K562 (cell line): ENCODE results near the gene POLR3GL. TPM values are rescaled to one million over a fixed set of nuclear protein-coding genes. Genes with fewer than 3 reads are reported as not detected.

Experiments used
- CBX1 ChIP-seq: sonication (generic); IDR thresholded peaks from 2 replicates; pipeline ENCODE4 v1.6.1; 2016; ENCODE audit warnings: antibody characterized with exemption, low read depth, mild to moderate bottlenecking
- CC2D1A ChIP-seq: fragments of 450-650 bp; IDR thresholded peaks from 2 replicates; pipeline ENCODE4 v1.6.1; 2017; ENCODE audit warnings: mild to moderate bottlenecking
- CEBPB ChIP-seq: fragments of 450-650 bp; IDR thresholded peaks from 2 replicates; pipeline ENCODE4 v1.6.1; 2016; ENCODE audit warnings: missing genetic modification characterization, missing compliant biosample characterization
- ETS2 ChIP-seq: IDR thresholded peaks from 2 replicates; pipeline ENCODE4 v1.6.1; 2016; ENCODE audit warnings: borderline replicate concordance, missing genetic modification characterization, mild to moderate bottlenecking, moderate library complexity, missing compliant biosample characterization; ENCODE audit not compliant: poor library complexity, severe bottlenecking
- GTF2A2 ChIP-seq: IDR thresholded peaks from 2 replicates; pipeline ENCODE4 v1.6.1; 2016; ENCODE audit warnings: mild to moderate bottlenecking, missing genetic modification characterization, missing compliant biosample characterization
- ILF3 ChIP-seq: fragments of 450-650 bp; IDR thresholded peaks from 2 replicates; pipeline ENCODE4 v1.6.1; 2018; ENCODE audit warnings: antibody characterized with exemption, mild to moderate bottlenecking, moderate library complexity, borderline replicate concordance
- KLF6 ChIP-seq: fragments of 250-450 bp; sonication (Bioruptor Pico); IDR thresholded peaks from 2 replicates; pipeline ENCODE4 v1.4.0; 2020; ENCODE audit warnings: mild to moderate bottlenecking, moderate library complexity, borderline replicate concordance
- MAFF ChIP-seq: IDR thresholded peaks from 2 replicates; pipeline ENCODE4 v1.6.1; 2012; ENCODE audit warnings: low read length, improper control_type of control experiment
- MECOM ChIP-seq: fragments of 250-450 bp; sonication (Bioruptor Pico); IDR thresholded peaks from 2 replicates; pipeline ENCODE4 v1.8.0; 2022; ENCODE audit warnings: inconsistent platforms
- MXI1 ChIP-seq: IDR thresholded peaks from 2 replicates; pipeline ENCODE4 v1.6.1; 2011; ENCODE audit warnings: low read depth, mild to moderate bottlenecking, improper control_type of control experiment, low read length
- MYC ChIP-seq, 2 experiments: fragments of 250-450 bp in 1 of 2; sonication (Bioruptor Pico) in 1 of 2; IDR thresholded peaks; 2 replicates each; pipeline versions ENCODE4 v1.5.1 to v1.6.1; 2012 to 2021; ENCODE audit warnings: low read depth in 2 of 2, borderline replicate concordance in 1 of 2, improper control_type of control experiment in 1 of 2, low read length in 1 of 2, mild to moderate bottlenecking in 1 of 2, moderate library complexity in 1 of 2
- NCOA2 ChIP-seq, 2 experiments: fragments of 450-650 bp; IDR thresholded peaks; 2 replicates each; pipeline ENCODE4 v1.6.1; 2018; ENCODE audit warnings: mild to moderate bottlenecking in 2 of 2, moderate library complexity in 1 of 2; ENCODE audit not compliant: partially characterized antibody in 2 of 2
- NCOA4 ChIP-seq: fragments of 450-650 bp; IDR thresholded peaks from 2 replicates; pipeline ENCODE4 v1.6.1; 2018; ENCODE audit warnings: mild to moderate bottlenecking; ENCODE audit not compliant: partially characterized antibody
- NFRKB ChIP-seq: fragments of 450-650 bp; IDR thresholded peaks from 2 replicates; pipeline ENCODE4 v1.6.1; 2016; ENCODE audit warnings: low read depth
- RAD21 ChIP-seq, 2 experiments: fragments of 250-450 bp in 1 of 2; fragments of 450-650 bp in 1 of 2; sonication (Bioruptor Pico) in 1 of 2; formaldehyde crosslinking in 1 of 2; IDR thresholded peaks in 1 of 2; conservative IDR thresholded peaks in 1 of 2; 2 replicates each; pipeline versions ENCODE4 v1.4.0 to v1.8.0; 2020 to 2022; ENCODE audit warnings: mild to moderate bottlenecking in 2 of 2, moderate library complexity in 1 of 2
- RCOR1 ChIP-seq, 2 experiments: IDR thresholded peaks; 2 replicates each; pipeline ENCODE4 v1.6.1; 2012; ENCODE audit warnings: low read depth in 2 of 2, low read length in 2 of 2, borderline replicate concordance in 1 of 2, improper control_type of control experiment in 1 of 2
- SMARCE1 ChIP-seq: fragments of 450-650 bp; IDR thresholded peaks from 2 replicates; pipeline ENCODE4 v1.7.1; 2016; ENCODE audit warnings: mild to moderate bottlenecking
- SRSF3 ChIP-seq: fragments of 200-400 bp; formaldehyde crosslinking; IDR thresholded peaks from 2 replicates; pipeline ENCODE4 v1.6.1; 2016; ENCODE audit warnings: mild to moderate bottlenecking, low read length, moderate library complexity; ENCODE audit not compliant: insufficient read depth
- TSC22D4 ChIP-seq: fragments of 450-650 bp; IDR thresholded peaks from 2 replicates; pipeline ENCODE4 v1.6.1; 2016; ENCODE audit warnings: missing genetic modification characterization, missing biosample characterization, control low read depth
- ZNF23 ChIP-seq: fragments of 250-450 bp; sonication (Bioruptor Pico); IDR thresholded peaks from 2 replicates; pipeline ENCODE4 v1.4.0; 2020; ENCODE audit warnings: mild to moderate bottlenecking
- ZNF239 ChIP-seq: fragments of 250-450 bp; sonication (Bioruptor Pico); IDR thresholded peaks from 2 replicates; pipeline ENCODE4 v1.4.0; 2020; ENCODE audit warnings: mild to moderate bottlenecking
- polyA plus RNA-seq, 8 experiments: library from polyadenylated mRNA; depleted of rRNA in 4 of 8; stranded (reverse) in 5 of 8; unstranded in 3 of 8; fragments of >200 nt; fragmentation: Nextera tagmentation in 2 of 8; fragmentation: Illumina TruSeq in 1 of 8; extraction: Ambion mirVana in 2 of 8; extraction: Trizol in 1 of 8; gene quantifications; 2 replicates each; pipeline versions ENCODE4 v1.2.1 to v1.2.3, GENCODE V29; 2011 to 2014; ENCODE audit warnings: inconsistent platforms in 1 of 8, missing spikeins in 1 of 8
- total RNA-seq, 7 experiments: library from RNA; depleted of rRNA in 6 of 7; stranded (reverse); fragments of >200 nt in 6 of 7; fragmentation: Illumina TruSeq in 2 of 7; extraction: Trizol in 2 of 7; gene quantifications; 2 replicates each; pipeline versions ENCODE4 v1.2.1 to v1.2.3, GENCODE V29; 2011 to 2021; ENCODE audit warnings: low replicate concordance in 1 of 7
- TF ChIP-seq, protein P1 (sequence below): sonication (generic); formaldehyde crosslinking; IDR thresholded peaks from 2 replicates; pipeline ENCODE4 v1.8.0; 2022; ENCODE audit warnings: mild to moderate bottlenecking, low read depth, missing genetic modification reagents
- TF ChIP-seq, protein P2 (sequence below): fragments of 250-450 bp; sonication (Bioruptor Pico); IDR thresholded peaks from 2 replicates; pipeline ENCODE4 v1.5.0; 2020; ENCODE audit warnings: mild to moderate bottlenecking
- TF ChIP-seq, protein P3 (sequence below): fragments of 250-450 bp; sonication (Bioruptor Pico); IDR thresholded peaks from 2 replicates; pipeline ENCODE4 v1.4.0; 2020; ENCODE audit warnings: mild to moderate bottlenecking

Gene POLR3GL
- total and polyA plus RNA-seq, 9 of the 15 experiments (the other 6 are each of a cell fraction or from before 2014, with no cell fraction given): 14.6 to 48.4 (median 38.2) TPM

DNA sequence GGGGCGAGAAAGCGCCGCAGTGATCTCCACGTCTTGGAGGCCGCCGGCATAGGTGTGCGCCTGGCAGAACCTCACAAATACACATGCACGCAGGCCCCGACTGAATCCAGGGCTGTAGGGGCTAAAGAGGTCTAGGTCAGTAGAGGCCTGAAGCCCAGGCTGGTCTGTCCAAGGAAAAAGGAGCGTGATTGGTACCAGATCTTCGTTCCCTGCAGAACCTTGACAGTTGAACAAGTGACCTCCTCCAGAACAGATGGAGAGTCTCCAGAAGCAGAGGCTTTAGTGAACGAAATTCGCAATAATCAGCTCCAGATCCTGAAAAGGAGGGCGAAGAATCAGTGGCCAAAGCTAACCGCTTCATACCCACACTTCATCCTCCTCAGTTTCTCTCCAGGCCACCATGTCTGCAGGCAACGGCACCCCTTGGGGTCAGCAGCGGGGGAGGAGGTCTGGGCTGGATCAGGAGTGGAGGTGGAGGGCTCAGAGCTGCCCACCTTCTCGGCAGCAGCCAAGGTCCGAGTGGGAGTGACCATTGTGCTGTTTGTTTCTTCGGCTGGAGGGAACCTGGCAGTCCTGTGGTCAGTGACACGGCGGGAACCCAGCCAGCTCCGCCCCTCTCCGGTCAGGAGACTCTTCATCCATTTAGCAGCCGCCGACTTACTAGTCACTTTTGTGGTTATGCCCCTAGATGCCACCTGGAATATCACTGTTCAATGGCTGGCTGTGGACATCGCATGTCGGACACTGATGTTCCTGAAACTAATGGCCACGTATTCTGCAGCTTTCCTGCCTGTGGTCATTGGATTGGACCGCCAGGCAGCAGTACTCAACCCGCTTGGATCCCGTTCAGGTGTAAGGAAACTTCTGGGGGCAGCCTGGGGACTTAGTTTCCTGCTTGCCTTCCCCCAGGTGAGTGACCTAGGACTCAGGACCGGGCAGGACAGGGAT is 45.2 kb upstream of the POLR3GL start (continued):
- TF ChIP-seq, protein P1, sequence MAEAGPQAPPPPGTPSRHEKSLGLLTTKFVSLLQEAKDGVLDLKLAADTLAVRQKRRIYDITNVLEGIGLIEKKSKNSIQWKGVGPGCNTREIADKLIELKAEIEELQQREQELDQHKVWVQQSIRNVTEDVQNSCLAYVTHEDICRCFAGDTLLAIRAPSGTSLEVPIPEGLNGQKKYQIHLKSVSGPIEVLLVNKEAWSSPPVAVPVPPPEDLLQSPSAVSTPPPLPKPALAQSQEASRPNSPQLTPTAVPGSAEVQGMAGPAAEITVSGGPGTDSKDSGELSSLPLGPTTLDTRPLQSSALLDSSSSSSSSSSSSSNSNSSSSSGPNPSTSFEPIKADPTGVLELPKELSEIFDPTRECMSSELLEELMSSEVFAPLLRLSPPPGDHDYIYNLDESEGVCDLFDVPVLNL (CRISPR knock-in tag): peak; percentile 74; the same call in 1 of the 2 replicates
- 0 out of 2 replicates have a peak, but pooled peaks have one; percentile 5 for TF ChIP-seq MYC (IDR thresholded peaks at IDR 0.05; ENCODE audit: low read depth, low read length)
- no peak for TF ChIP-seq MYC (CRISPR knock-in tag; IDR thresholded peaks at IDR 0.05; ENCODE audit: borderline replicate concordance, low read depth)
- TF ChIP-seq ZNF23 (CRISPR knock-in tag): no peak
- TF ChIP-seq MAFF: no peak
- no peak for TF ChIP-seq MECOM
- no peak for TF ChIP-seq TSC22D4
- TF ChIP-seq NCOA2 (IDR thresholded peaks at IDR 0.05; ENCODE audit: partially characterized antibody in 2 of 2): no peak
- no peak for TF ChIP-seq GTF2A2 (tag)
- TF ChIP-seq ILF3: no peak
- TF ChIP-seq MXI1: no peak
- no peak for TF ChIP-seq CBX1
- 0 out of 4 replicates have a peak, but pooled peaks of 1 of the 2 experiments have one; percentile 7 for TF ChIP-seq RCOR1 (IDR thresholded peaks at IDR 0.05; ENCODE audit: borderline replicate concordance in 1 of 2, low read depth in 2 of 2, low read length in 2 of 2)
- no peak for TF ChIP-seq SMARCE1
- TF ChIP-seq, protein P2, sequence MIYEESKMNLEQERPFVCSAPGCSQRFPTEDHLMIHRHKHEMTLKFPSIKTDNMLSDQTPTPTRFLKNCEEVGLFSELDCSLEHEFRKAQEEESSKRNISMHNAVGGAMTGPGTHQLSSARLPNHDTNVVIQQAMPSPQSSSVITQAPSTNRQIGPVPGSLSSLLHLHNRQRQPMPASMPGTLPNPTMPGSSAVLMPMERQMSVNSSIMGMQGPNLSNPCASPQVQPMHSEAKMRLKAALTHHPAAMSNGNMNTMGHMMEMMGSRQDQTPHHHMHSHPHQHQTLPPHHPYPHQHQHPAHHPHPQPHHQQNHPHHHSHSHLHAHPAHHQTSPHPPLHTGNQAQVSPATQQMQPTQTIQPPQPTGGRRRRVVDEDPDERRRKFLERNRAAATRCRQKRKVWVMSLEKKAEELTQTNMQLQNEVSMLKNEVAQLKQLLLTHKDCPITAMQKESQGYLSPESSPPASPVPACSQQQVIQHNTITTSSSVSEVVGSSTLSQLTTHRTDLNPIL (CRISPR knock-in tag): no peak
- TF ChIP-seq, protein P3, sequence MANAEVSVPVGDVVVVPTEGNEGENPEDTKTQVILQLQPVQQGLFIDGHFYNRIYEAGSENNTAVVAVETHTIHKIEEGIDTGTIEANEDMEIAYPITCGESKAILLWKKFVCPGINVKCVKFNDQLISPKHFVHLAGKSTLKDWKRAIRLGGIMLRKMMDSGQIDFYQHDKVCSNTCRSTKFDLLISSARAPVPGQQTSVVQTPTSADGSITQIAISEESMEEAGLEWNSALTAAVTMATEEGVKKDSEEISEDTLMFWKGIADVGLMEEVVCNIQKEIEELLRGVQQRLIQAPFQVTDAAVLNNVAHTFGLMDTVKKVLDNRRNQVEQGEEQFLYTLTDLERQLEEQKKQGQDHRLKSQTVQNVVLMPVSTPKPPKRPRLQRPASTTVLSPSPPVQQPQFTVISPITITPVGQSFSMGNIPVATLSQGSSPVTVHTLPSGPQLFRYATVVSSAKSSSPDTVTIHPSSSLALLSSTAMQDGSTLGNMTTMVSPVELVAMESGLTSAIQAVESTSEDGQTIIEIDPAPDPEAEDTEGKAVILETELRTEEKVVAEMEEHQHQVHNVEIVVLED (CRISPR knock-in tag): no peak
- no peak for TF ChIP-seq NCOA4
- no peak for TF ChIP-seq RAD21 (CRISPR knock-in tag; conservative IDR thresholded peaks at IDR 0.05 in 1 of 2, IDR thresholded peaks at IDR 0.05 in 1 of 2)
- no peak for TF ChIP-seq CC2D1A
- no peak for TF ChIP-seq NFRKB
- TF ChIP-seq CEBPB (tag): no peak
- TF ChIP-seq KLF6 (CRISPR knock-in tag): no peak
- TF ChIP-seq ZNF239 (CRISPR knock-in tag): no peak
- TF ChIP-seq SRSF3: no peak
- TF ChIP-seq ETS2 (tag): no peak
